Prostate gland (tissue), 2 donors: ENCODE measurements around the gene GPD1L.

Source experiments
- POLR2A ChIP-seq: fragments of 450-650 bp; IDR thresholded peaks from one replicate; pipeline ENCODE4 v1.6.1; 2016; ENCODE audit warnings: antibody characterized with exemption, mild to moderate bottlenecking
- POLR2AphosphoS5 ChIP-seq: sonication (generic); formaldehyde crosslinking; IDR thresholded peaks from one replicate; pipeline ENCODE4 v1.6.1; 2017; ENCODE audit warnings: antibody characterized with exemption
- TF ChIP-seq, protein P1 (sequence below), 4 experiments: fragments of 200-600 bp in 2 of 4; fragments of 450-650 bp in 2 of 4; sonication (generic) in 2 of 4; IDR thresholded peaks; 1 replicate in 3 of 4; 2 replicates in 1 of 4; pipeline ENCODE4 v1.5.1; 2016 to 2019; ENCODE audit warnings: antibody characterized with exemption in 4 of 4, mild to moderate bottlenecking in 2 of 4, moderate library complexity in 2 of 4

DNA sequence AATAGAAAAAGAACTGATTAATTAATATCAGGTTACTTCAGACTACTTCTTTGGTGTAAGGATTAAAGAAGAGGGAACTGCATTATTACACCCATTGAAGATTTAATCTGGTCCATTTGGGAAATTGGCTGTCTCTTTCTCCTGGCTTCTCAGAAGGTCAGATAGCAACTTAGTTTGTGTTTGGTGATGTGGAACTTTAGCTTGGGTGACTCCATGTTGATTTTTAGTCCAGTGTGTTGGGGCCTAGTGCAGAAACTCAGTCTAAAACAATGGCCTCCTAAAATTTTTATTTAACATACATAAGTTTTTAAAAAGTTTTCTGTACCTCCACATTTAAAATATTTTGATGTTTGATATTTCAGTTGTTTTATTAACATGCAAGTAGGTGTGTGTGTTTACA is 27.6 kb upstream of the GPD1L start:
- TF ChIP-seq POLR2A (no peak), POLR2AphosphoS5 (no peak)
- TF ChIP-seq, protein P1, sequence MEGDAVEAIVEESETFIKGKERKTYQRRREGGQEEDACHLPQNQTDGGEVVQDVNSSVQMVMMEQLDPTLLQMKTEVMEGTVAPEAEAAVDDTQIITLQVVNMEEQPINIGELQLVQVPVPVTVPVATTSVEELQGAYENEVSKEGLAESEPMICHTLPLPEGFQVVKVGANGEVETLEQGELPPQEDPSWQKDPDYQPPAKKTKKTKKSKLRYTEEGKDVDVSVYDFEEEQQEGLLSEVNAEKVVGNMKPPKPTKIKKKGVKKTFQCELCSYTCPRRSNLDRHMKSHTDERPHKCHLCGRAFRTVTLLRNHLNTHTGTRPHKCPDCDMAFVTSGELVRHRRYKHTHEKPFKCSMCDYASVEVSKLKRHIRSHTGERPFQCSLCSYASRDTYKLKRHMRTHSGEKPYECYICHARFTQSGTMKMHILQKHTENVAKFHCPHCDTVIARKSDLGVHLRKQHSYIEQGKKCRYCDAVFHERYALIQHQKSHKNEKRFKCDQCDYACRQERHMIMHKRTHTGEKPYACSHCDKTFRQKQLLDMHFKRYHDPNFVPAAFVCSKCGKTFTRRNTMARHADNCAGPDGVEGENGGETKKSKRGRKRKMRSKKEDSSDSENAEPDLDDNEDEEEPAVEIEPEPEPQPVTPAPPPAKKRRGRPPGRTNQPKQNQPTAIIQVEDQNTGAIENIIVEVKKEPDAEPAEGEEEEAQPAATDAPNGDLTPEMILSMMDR (IDR thresholded peaks at IDR 0.05), result no peak
